Left lung (tissue), 10 donors: ENCODE results near the gene ADAM33. TPM values are rescaled to one million over a fixed set of nuclear protein-coding genes. Genes with fewer than 3 reads are reported as not detected.

ENCODE experiments used
- ATAC-seq: fragments of 200-7000 bp; cut with Tn5 transposase; one replicate; pipeline ENCODE4 v1.9.1; 2020; ENCODE audit warnings: moderate library complexity
- DNase-seq, 4 donors: peaks; one replicate each; pipeline ENCODE4 v3.0.0-alpha.2; 2013 to 2020
- H3K27ac ChIP-seq, 2 donors: fragments of 200-600 bp; sonication (generic) in 1 of 2; one replicate each; pipeline versions ENCODE4 v1.5.0 to v1.8.0; 2020 to 2021
- H3K27me3 ChIP-seq, 2 donors: fragments of 200-600 bp; sonication (generic) in 1 of 2; one replicate each; pipeline versions ENCODE4 v1.5.0 to v1.8.0; 2020 to 2021
- H3K36me3 ChIP-seq, 2 donors: fragments of 200-600 bp; sonication (generic) in 1 of 2; one replicate each; pipeline versions ENCODE4 v1.5.0 to v1.8.0; 2020 to 2021
- H3K4me1 ChIP-seq, 2 donors: fragments of 200-600 bp; one replicate each; pipeline ENCODE4 v1.8.0; 2021
- H3K4me3 ChIP-seq, 2 donors: fragments of 200-600 bp; sonication (generic) in 1 of 2; one replicate each; pipeline versions ENCODE4 v1.5.0 to v1.8.0; 2020 to 2021; ENCODE audit warnings: mild to moderate bottlenecking in 1 of 2
- H3K9me3 ChIP-seq, 2 donors: fragments of 200-600 bp; sonication (generic) in 1 of 2; one replicate each; pipeline versions ENCODE4 v1.5.0 to v1.8.0; 2020 to 2021
- intact Hi-C, 2 donors: fragments of 100-400 bp; cut with DNase I; formaldehyde crosslinking; loops; one replicate each; pipeline versions ENCODE4 v1.11.2 to v1.14.2; 2022
- polyA plus RNA-seq, 6 donors: library from polyadenylated mRNA; unstranded; fragments of 120-200 nt; gene quantifications; one replicate each; pipeline ENCODE4 v1.2.1, GENCODE V29; 2013; ENCODE audit not compliant: insufficient read length in 6 of 6
- total RNA-seq, 2 donors: library from RNA; stranded (reverse); fragmentation: NEBNext Ultra II Directional; extraction: Animal tissue kit (Norgen Biotek cat#: 25700); gene quantifications; one replicate each; pipeline ENCODE4 v1.2.1, GENCODE V29; 2021
- TF ChIP-seq, protein P1 (sequence below), 2 donors: fragments of 200-600 bp; sonication (generic) in 1 of 2; IDR thresholded peaks; one replicate each; pipeline versions ENCODE4 v1.5.0 to v1.8.0; 2021; ENCODE audit warnings: antibody characterized with exemption in 2 of 2
- donor health status: DM: no; HTN: yes; CAD: no.
- donor health status: DM: no; HTN: no; CAD: no.

ADAM33 gene
- total and polyA plus RNA-seq, 8 donors = 7.4 to 18.6 (median 11.6) TPM

DNA sequence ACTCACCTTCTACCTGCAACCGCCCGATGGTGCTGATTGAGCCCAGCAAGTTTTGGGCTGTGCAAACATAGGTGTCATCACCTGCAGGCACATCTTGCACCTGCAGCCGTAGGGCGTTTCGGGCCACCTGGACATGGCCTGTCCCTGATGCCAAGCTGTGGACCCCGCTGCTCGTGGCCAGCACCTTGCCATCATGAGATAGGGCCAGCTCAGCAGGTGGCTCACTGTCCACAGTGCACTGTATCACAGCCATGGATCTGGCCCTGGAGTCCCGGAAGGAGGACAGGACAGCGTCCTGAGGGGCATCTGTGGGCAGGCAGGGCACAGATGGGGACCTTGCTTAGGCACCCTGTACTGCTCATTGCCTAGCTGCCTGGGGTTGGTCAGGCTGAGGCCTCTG, 10.1 kb upstream of the ADAM33 start:
- Histone ChIP-seq H3K4me3 (no peak overlapping the region), H3K36me3 (peaks cover 0 to 19% of the 10 kb centered on the region in 2 donors), H3K4me1 (peaks cover 0 to 4% of the 10 kb centered on the region in 2 donors), H3K27me3 (no peaks in the 10 kb centered on the region), H3K27ac (no peak overlapping the region), H3K9me3 (peaks cover 0 to 7% of the 10 kb centered on the region in 2 donors)
- DNase-seq (no peak), ATAC-seq (no peak)
- intact Hi-C loops = no loop called here
- TF ChIP-seq, protein P1, sequence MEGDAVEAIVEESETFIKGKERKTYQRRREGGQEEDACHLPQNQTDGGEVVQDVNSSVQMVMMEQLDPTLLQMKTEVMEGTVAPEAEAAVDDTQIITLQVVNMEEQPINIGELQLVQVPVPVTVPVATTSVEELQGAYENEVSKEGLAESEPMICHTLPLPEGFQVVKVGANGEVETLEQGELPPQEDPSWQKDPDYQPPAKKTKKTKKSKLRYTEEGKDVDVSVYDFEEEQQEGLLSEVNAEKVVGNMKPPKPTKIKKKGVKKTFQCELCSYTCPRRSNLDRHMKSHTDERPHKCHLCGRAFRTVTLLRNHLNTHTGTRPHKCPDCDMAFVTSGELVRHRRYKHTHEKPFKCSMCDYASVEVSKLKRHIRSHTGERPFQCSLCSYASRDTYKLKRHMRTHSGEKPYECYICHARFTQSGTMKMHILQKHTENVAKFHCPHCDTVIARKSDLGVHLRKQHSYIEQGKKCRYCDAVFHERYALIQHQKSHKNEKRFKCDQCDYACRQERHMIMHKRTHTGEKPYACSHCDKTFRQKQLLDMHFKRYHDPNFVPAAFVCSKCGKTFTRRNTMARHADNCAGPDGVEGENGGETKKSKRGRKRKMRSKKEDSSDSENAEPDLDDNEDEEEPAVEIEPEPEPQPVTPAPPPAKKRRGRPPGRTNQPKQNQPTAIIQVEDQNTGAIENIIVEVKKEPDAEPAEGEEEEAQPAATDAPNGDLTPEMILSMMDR (IDR thresholded peaks at IDR 0.05) = no peak

DNA sequence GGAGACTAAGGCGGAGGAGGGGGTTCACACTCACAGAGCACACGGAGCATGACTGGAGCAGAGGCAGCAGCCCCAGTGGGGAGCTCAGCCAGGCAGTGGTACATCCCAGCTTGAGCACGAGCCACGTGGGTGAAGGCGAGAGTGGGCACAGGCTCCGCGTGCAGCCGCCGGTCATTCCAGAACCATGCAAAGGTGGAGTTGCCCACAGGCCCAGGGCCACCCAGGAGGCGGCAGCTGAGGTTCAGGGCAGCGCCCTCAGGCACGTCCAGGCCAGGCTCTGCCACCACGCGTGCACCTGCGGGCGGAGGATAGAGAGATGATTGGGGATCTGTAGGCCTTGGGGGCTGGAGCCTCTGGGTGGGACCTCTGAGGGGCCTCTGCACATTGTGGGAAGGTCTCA, 9.5 kb upstream of the ADAM33 start:
- ATAC-seq = no peak
- no peak for DNase-seq
- TF ChIP-seq, protein P1 (IDR thresholded peaks at IDR 0.05) = no peak
- H3K9me3 ChIP-seq = peaks cover 0 to 3% of the 10 kb centered on the region in 2 donors
- no peak overlapping the region for H3K27ac ChIP-seq
- H3K36me3 ChIP-seq = peaks cover 0 to 15% of the 10 kb centered on the region in 2 donors
- H3K27me3 ChIP-seq = no peaks in the 10 kb centered on the region
- no peak overlapping the region for H3K4me3 ChIP-seq
- H3K4me1 ChIP-seq = peaks cover 0 to 5% of the 10 kb centered on the region in 2 donors
- intact Hi-C loops = no loop called here

DNA sequence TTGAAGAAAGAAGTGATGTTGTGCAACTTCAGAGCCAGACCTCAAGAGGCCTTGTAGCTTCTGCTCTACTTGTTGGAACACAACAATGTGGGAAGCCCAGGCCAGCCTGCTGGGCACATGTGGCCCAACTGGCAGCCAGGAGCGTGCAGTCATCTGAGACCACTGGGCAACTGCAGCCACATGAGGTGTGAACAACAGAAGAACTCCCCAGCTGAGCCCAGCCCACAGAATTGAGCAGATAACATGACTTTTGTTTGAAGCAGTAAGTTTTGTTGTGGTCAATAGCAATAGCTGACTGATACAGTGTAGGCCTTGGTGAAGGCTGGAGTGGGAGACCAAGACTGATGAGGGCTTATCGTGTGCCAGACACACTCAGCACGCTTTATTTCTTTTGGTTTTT, 8.6 kb upstream of the ADAM33 start:
- H3K4me3 ChIP-seq = no peak overlapping the region

DNA sequence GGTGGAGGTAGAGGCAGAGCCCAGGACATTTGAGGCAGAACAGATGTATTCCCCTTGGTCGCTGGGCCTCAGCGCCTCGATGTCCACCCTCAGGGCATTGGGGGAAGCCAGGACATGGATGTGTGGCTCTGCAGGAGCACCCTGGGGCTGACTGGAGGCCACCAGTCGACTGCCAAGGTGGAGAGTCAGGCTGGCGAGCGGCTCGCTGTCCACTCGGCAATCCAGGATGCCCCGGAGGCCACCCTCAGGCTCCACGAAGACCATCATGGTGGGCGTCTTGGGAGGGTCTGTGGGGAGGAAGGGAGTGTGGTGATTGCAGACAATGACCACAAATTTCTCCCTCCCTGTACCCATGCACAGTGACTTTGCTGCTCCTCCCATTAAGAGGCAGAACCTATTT, 8.2 kb upstream of the ADAM33 start:
- Histone ChIP-seq H3K4me1 (peaks cover 0 to 5% of the 10 kb centered on the region in 2 donors), H3K9me3 (no peaks in the 10 kb centered on the region), H3K4me3 (no peak overlapping the region), H3K27me3 (no peaks in the 10 kb centered on the region), H3K36me3 (peaks cover 0 to 13% of the 10 kb centered on the region in 2 donors), H3K27ac (no peak overlapping the region)
- intact Hi-C loops = no loop called here
- DNase-seq = no peak
- TF ChIP-seq, protein P1 (IDR thresholded peaks at IDR 0.05) = no peak
- no peak for ATAC-seq

More for the DNA sequence above, 8.6 kb upstream of the ADAM33 start:
- no peaks in the 10 kb centered on the region for H3K9me3 ChIP-seq
- ATAC-seq = no peak
- no peak for DNase-seq
- H3K27ac ChIP-seq = no peak overlapping the region
- peaks cover 0 to 5% of the 10 kb centered on the region in 2 donors for H3K4me1 ChIP-seq
- intact Hi-C loops = no loop called here
- H3K27me3 ChIP-seq = no peaks in the 10 kb centered on the region
- peaks cover 0 to 13% of the 10 kb centered on the region in 2 donors for H3K36me3 ChIP-seq
- TF ChIP-seq, protein P1 (IDR thresholded peaks at IDR 0.05) = no peak

DNA sequence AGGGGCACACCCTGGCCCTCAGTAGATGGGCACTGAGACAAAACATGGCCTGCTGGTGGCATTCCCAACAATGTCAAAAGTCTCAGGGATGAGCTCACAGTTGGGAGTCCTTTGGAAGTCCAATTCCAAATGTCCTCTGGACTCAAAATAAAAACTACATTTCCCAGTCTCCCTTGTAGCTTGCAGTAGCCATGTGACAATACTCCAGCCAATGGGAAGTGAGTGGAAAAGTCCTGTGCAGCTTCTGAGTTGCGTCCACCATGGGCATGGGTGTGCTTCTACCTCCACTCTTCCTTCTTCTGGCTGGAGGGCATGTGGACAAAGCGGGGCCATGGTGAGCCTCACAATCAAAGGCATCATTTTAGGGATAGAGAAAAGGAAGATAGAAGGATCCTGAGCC, 5.8 kb upstream of the ADAM33 start:
- peaks cover under 1 to 19% of the 10 kb centered on the region in 2 donors for H3K27me3 ChIP-seq
- H3K36me3 ChIP-seq = peaks cover 0 to 12% of the 10 kb centered on the region in 2 donors
- peaks cover 0 to 5% of the 10 kb centered on the region in 2 donors for H3K4me1 ChIP-seq
- H3K9me3 ChIP-seq = no peaks in the 10 kb centered on the region
- DNase-seq (no peak), ATAC-seq (peak; percentile 60)
- intact Hi-C loops = no loop called here
- H3K27ac ChIP-seq = peak overlapping the region in 1 of 2 donors; percentile 30
- no peak overlapping the region for H3K4me3 ChIP-seq
- TF ChIP-seq, protein P1 (IDR thresholded peaks at IDR 0.05) = no peak
